COLO829 (cell line): ENCODE results near the gene PROX2.

Source experiments
- DNase-seq: peaks from one replicate; pipeline ENCODE4 v3.0.0; 2012; ENCODE audit warnings: low spot score

PROX2 gene

DNA sequence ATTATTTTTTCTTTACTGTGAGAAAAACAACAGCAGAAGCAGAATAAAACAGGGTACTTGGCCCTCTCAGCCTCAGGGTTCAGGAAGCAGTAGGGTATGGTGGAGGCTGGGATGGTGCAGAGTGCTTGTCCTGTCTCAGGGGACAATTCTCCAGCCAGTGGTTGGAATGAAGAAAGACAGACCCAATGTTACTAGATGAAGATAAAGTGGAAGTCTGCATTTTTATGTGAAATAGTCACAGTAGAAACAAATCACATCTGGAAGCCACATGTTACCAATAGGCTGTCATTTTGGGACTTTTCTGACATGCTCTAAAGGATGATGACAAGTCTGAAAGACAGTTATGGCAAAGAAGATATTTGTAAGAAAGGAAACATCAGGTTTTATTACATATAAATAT is 32.3 kb downstream of the PROX2 start:
- no peak for DNase-seq

DNA sequence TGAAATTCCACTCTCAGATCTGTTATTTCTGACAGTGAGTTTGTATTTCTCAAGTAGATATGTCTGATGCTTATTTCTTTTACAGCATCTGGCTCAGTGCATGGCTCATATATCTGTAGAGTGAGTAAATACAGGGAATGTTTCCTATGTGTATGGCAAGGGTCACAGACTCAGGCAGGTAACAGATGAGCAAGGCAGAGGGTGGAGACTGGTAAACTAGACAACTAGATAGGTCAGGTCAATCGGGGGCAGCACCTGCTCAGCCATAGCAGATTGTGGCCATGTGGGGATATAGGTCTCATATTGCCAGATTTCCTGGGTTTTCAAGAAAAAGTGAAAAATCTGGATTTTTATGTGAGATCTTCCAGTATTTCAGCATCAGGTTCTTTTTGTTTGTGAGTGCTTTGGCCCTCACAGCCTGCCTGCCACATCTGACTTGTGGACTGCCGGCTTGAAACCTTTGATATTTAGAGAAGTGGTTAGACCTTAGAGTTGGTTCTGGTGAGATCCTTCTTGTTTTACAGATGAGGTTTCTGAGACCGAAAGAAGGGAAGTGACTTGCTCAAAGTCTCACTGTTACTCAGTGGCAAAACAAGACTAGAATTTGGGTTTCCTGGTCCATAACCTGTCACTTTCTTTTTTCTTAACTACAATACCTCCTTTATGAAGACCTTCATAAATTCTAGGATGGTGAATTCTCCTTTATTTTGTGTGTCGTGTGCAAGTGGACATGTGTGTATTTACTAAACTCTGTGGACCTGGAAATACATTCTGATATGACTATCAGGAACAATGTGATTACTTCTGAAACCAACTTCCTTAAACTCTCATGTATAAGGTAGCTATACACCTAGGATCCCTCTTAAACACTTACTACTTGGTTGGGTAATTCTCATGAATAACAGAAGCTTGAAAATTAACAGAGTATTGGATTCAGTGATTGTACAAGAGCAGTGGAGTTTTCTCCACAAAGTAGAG is 34.4 kb downstream of the PROX2 start:
- DNase-seq: no peak

DNA sequence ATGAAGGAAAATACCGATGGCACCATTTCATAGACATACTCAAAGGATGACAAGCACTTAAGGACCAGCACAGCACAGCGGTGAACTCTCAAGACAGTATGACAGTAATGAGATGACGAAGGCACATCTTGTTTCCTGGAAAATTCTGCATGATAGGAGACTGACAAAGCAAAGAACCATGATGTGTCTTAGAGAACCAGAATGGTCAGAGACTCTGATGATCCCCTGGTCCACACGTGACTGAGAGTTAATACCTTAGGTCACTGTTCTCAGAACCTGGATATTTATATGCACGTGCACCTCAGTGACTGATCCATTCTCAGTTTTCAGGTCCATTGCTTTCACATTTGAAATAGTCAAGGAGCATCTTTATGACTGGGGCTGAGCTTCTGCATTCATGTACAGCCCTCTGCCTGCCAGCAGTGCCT is 35.3 kb downstream of the PROX2 start:
- DNase-seq: no peak

DNA sequence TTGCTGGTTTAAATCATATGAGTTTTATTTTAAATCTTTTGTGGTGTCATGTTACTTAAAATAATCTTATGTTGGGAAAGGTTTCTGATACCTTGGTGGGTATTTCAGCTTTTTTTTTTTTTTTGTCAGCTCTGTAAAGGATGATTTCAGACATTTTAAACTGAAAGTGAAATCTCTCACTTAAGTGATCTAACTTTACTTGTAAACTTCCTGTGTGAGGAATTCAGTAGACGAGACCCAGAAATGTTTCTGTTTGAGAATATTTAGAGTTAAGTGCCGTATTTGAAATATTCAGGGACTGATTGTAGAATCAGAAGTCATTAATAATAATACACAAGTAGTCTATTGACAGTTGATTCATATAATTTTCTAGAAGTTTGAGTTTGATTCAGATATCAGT is 37.8 kb downstream of the PROX2 start:
- no peak for DNase-seq

DNA sequence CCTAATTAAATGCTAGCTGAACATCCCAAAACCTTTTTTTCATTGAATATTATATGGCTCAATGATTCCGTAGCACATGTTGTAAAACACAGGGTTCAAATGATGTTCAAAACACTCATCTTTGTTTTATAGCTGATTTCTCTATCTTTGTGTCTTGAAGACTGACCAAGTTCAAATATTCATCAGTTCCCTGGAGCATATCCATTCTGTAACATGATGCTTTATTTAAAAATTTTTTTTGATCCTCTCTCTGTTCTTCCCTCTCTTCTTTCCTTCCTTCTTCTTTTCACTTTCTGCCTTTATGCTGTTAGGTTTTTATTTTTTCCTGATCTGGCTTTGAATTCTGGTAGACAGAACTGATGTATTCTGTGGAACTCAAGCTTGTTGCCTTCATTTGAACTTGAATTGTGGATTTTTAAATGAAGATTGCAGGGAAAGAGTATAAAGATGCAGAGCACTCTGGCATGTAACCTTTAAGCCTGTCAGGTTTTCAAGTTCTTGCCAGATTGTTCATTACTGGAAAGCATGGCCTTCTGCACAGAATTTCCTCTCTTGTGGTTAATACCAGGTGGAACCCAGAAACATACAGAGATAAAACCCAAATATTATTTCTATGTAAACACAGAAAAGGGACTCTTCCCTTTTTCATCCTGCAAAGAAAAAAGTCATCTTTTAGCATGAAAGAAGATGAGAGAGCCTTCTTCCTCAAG is 39.5 kb downstream of the PROX2 start:
- no peak for DNase-seq

DNA sequence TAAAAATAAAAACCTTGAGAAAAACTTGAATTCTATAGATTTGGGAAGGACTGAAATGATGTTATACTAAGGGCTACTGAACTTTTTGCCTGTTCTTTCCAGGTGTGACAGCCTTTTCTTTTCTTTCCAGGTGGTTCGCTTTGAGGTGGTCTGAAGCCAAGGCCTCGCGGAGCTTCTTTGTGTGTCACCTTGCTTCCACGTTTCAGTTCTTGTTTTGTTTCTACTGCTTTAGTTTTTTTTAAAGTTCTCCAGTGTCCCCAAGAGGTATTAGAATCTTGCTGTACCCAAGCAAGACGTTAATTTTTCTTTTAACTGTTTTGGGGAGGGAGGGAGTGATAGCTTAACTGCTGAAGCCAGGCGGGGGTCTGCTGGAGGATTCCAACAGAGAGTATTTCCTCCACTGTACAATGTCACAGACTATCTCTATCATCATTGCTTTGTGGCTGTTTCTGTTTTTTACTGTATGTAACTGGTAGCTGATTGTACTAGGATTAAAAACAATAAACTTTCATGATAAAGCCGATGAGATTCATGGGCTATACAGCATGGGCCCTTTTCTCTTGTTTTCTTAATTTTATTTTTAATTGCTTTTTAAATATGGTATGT is 40.2 kb downstream of the PROX2 start:
- DNase-seq: no peak

DNA sequence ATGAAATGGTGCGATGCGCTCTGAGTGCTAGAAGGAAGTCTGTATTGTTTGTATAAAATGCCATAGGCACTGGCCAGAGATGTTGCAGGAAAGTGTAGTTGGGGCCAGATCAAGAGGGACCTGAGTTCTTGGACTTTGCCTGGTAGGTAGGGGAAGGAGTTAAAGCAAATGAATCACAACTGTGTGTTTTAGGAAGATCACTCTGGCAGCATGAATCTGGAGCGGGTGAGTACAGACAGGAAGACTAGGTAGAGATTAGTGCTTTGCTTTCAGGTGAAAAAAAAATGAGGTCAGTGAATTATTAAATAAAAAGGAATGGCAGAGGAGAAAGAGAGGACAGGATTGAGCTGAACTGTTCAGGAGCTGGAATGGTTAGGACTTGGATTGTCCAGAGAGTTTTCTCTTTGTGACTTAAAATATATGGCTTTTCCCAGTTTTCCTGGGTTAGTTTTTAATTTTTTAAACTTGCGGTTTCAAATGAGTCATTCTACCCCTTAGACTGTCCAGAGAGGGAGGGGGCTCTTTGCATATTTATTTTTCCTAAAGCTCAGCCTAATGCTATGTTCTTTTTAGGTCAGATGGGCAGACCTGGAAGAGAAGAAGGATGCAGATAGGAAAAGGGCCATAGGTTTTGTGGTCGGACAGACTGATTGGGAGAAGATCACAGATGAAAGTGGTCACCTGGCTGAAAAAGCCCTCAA is 41.1 kb downstream of the PROX2 start:
- no peak for DNase-seq

DNA sequence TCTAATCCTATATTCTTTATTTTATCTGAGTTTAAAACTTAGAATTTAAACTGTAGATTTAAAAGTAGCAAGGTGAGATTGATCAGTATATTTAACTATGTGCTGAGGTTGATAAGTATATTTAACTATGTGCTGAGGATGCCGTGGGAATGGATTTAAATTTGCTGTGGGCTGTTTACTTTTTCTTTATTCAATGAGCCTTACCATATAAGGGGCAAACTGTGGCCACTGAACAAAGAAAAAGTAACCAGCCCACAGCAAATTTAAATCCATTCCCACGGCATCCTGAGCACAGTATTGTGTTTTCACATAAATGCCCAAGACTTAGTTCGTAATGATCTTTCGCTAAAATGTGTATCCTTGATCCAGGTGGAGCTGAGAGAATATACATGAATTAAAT is 43.1 kb downstream of the PROX2 start:
- no peak for DNase-seq

DNA sequence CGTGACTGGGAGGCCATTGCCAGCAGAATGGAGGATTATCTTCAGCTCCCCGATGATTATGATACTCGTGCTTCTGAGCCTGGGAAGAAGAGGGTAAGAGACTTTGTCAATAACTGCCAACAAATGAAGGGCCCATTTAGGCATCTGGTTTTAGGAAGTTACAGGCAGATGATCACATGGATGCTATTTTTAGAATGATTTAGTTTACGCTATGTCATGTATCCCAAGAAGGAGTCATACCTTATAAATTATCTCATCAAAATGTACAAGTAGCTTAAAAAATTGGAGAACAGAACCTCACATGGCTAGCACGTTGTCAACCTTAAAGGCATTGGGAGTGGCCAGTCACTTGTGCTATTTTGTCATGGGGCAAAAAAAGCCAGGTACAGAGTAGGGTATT is 46.7 kb downstream of the PROX2 start:
- no peak for DNase-seq

DNA sequence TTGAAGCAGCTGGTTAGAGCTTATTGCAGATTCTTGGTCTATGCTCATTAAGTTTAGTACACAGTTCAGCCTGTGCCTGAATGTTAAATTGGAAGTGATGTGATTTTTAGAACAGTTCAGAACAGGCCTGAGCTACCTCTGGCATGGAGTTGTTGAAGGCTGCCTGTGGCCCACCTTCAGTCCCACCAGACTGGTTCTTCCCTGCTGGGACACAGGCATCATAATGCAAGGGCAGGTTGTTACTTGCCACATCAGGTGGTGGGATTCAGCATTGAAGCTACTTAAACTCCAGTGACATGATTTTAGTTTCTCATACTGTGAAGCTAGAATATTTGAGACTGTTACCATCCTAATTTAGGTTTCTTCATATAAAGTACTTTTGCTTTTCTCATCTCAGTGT is 49.4 kb downstream of the PROX2 start:
- DNase-seq: no peak
